ENCODE results near the gene IGFL1.
"Not testable (repeated sequence)": the region's sequence is repeated elsewhere in the genome, so short reads cannot be mapped to it uniquely, and the experiment has no call there.

DNA sequence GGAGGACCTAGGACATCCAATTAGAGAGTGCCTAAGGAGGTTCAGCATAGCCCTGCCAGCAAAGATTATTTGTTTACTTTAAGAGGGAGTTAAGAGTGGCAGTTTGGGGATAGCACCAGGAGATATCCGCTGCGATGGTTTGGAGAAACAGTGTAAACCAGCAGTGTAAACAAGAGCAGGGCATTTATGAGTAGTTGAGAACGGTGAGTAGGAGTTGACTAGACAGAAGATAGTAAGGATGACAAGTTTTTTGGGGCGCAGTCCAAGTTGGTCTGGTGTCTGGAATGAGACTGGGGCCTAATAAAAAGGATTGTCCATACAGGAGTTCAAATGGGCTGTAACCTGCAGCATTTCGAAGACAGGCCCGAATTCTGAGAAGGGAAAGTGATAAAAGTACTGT lies 44.4 kb downstream of the IGFL1 start:
- TF ChIP-seq, protein P1, sequence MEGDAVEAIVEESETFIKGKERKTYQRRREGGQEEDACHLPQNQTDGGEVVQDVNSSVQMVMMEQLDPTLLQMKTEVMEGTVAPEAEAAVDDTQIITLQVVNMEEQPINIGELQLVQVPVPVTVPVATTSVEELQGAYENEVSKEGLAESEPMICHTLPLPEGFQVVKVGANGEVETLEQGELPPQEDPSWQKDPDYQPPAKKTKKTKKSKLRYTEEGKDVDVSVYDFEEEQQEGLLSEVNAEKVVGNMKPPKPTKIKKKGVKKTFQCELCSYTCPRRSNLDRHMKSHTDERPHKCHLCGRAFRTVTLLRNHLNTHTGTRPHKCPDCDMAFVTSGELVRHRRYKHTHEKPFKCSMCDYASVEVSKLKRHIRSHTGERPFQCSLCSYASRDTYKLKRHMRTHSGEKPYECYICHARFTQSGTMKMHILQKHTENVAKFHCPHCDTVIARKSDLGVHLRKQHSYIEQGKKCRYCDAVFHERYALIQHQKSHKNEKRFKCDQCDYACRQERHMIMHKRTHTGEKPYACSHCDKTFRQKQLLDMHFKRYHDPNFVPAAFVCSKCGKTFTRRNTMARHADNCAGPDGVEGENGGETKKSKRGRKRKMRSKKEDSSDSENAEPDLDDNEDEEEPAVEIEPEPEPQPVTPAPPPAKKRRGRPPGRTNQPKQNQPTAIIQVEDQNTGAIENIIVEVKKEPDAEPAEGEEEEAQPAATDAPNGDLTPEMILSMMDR (IDR thresholded peaks at IDR 0.05): not testable (repeated sequence)
- TF ChIP-seq EZH2 (IDR thresholded peaks at IDR 0.05; ENCODE audit: borderline replicate concordance, insufficient read depth, low read depth, low read length, poor library complexity, severe bottlenecking): not testable (repeated sequence)

Data from B cell (primary cell).